GM20431 (cell line): ENCODE results near the gene SLF2.
"Not testable (repeated sequence)": the region's sequence is repeated elsewhere in the genome, so short reads cannot be mapped to it uniquely, and the experiment has no call there.

Source experiments
- in situ Hi-C: fragments of 300-500 bp; cut with MseI, MboI; formaldehyde crosslinking; loops from one replicate; pipeline ENCODE4 v1.15.0; 2020; ENCODE audit warnings: low sequenced_read_pairs; ENCODE audit not compliant: unreplicated experiment

Gene SLF2

DNA sequence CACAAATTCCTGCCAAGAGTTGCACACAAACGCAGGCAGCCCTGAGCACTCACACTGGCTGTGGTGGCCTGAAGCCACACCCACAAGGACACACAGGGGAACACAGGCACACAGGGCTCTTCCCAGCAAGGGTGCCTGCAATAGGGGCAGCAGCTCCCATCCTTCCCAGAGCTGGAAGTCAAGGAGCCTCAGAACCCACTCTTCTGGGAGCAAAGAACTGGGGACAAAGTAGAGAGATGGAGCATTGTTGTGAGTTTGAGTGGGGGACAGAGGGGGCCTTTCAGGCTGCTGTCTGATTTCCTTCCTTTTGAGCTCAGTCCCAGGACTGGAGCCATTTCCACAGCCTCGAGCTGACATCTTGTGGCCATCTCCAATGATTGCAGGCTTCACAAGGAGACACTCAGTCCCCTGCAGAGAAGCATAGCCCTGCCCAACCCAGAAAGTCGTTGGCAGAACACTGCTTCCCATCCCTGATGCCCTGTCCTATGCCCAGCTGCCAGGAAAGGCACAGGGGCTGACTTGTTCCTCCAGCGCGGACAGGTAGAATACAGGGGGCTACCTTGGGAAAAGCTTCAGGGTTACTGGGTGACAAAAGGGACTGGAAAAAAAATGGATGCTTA is 34.4 kb upstream of the SLF2 start:
- in situ Hi-C loops, result no loop called here

DNA sequence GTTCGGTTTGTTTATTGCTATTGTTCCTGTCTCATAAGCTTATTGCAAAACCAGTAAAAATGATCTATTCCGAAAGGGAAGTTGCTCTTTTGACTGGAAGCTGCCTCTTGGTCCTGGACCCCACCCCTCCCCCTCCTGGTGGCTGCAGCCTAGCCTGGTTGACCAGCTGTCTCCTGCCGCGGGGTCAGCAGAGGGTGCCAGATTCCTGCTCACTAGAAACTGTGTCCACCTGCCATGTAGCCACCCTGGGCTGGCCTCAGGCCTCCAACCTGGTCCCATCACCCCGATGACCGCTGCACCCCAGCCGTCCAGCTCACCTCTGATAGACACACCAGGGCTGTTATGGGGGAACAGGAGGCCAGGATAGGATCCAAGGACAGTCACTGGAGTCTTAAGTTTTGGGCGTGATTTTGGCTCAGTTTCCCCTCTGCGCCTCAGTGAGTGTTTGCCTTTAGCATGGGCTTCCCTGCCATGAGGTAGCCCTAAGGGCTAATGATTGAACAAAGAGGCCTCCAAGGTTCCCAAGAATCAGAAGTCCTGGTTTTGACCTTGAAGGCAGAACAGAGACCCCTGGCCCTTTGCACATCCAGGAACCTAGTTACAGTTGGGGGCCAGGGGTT is 32.9 kb upstream of the SLF2 start:
- in situ Hi-C loops, result no loop called here

GRCh38 chr10:100881556-100882213 is 31.1 kb upstream of the SLF2 start:
- in situ Hi-C loops, result no loop called here

GRCh38 chr10:100882252-100882651 is 30.5 kb upstream of the SLF2 start:
- in situ Hi-C loops, result no loop called here

- in situ Hi-C loops, result no loop called here
These were observed 30.0 kb upstream of the SLF2 start for GRCh38 chr10:100882671-100883311.

DNA sequence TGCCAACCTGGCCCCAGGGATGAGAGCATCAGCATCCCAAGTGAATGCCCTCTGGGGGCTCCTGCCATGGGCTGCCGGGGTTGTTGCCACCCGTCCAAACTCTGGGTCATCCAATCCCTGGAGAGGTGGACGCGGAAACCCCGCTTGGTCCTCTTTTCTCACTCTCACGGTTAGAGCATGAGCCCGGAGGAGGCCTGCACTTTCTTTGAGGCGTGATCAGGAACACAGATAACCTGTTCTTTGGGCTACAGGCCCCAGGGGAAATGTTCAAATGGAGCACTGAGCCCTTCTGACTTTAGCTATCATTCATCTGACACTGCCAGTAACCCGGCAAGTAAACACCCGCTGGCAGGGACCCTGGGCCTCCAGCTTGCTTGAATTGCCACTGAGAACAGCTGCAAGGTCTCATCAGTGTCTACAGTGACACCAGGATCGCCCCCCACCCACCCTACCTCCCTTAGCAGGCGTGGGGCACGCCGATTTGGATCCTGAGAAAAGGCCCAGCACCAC is 29.4 kb upstream of the SLF2 start:
- in situ Hi-C loops, result no loop called here

- in situ Hi-C loops, result not testable (repeated sequence)
These were observed 27.2 kb upstream of the SLF2 start for GRCh38 chr10:100885611-100886010.

DNA sequence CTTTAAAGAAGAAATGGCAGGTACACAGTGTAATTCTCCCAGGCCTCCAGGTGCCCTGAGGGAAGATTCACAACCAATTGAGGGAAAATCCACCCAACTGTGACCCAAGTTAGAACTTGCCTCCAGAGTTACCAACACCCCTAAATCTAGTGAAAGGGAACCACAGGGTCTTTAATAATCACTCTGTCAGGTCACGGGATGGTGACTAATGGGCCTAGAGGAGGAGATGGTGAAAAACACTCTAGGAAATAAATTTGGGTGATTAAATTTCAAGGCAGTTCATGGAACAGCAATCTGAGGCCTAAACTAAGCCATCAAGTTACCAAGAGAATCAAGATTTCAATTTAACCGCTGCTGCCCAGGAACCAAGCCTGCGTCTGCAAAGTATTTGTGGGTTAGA is 26.7 kb upstream of the SLF2 start:
- in situ Hi-C loops, result no loop called here

GRCh38 chr10:100886521-100886920 is 26.2 kb upstream of the SLF2 start:
- in situ Hi-C loops, result no loop called here

GRCh38 chr10:100886963-100887362 is 25.8 kb upstream of the SLF2 start:
- in situ Hi-C loops, result no loop called here

DNA sequence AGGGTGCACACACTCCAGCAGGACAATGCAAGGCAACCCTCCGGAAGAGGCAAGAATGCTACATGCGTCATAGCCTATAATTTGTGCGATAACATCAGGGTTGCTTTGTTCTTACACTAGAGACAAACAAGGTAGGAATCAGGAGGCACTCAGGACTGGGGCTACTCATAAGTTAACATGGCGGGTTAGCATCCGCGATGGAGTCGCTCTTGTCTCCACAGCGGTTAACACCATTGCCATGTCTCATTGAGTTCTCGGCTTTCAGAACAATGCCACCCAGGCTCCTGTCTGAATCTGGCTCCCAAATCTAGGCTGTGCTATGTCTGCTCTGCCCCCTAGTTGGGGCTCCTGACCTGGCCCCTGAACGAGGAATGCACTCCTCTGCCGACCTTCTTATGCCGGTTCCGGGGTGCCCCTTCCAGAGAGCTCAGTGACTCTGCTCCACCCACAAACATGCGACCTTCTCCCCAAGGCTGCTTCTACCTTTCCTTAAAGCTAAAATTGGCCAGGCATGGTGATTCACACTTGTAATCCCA is 24.9 kb upstream of the SLF2 start:
- in situ Hi-C loops, result no loop called here

DNA sequence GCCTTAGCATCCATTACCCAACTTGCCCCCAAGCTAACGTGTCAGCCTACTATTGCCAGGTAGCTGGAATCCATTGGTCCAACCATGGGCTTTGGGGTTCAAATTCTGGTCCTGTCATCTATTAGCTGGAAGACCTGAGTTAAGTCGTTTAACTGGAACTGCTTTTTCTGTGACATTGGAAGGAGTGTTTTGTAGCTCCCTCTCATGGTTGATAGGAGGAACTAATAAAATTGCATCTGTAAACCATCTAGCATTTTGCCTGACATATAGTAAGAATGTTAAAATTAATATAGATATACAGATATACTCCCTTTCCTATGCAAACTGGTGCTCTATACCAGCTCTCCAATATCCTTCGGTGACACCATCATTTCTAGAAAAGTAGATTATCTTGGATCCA is 23.8 kb upstream of the SLF2 start:
- in situ Hi-C loops, result no loop called here

- in situ Hi-C loops, result no loop called here
These were observed 23.2 kb upstream of the SLF2 start for GRCh38 chr10:100889546-100889945.

GRCh38 chr10:100890141-100890672 is 22.6 kb upstream of the SLF2 start:
- in situ Hi-C loops, result no loop called here

GRCh38 chr10:100890673-100891317 is 22.0 kb upstream of the SLF2 start:
- in situ Hi-C loops, result no loop called here

GRCh38 chr10:100894033-100894432 is 18.7 kb upstream of the SLF2 start:
- in situ Hi-C loops, result no loop called here

- in situ Hi-C loops, result no loop called here
These were observed 18.0 kb upstream of the SLF2 start for GRCh38 chr10:100894589-100895294.

DNA sequence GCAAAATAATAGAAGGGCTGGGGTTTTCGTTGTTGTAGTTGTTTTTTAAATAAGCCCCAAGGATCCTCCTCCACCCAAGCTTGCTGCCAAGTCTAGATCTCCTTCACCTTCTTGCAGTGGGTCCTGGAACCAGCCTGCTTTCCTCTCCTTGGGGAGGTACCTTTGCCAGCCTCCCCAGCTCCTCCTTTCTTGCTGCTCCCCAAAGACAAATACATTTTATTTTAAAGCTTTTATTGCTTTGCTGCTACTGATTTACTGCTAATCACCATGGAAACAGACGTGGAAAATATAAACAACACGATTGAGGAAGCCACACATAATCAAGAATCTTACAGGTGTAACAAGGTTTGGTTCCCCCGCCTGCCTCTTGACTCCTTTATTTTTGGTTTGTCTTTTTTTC is 17.4 kb upstream of the SLF2 start:
- in situ Hi-C loops, result no loop called here

DNA sequence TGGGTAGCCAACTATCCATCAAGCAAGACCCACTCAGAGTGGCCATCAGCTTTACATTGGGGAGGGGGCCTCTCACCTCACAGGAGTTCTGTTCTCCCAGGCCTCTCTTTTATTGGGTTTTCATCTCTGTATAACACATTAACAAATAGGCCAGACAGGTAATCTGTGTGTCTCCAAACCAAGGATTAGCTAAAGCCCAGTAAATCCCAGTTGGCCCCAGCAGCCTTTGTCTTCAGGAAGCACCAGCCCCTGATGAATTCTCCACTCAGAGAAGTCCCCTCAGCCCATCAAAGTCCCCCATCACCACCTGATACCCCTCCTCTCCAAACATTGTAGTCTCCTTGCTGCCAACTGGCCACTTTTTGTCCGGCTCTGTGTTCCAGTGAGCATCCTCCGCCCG is 16.9 kb upstream of the SLF2 start:
- in situ Hi-C loops, result no loop called here
